ENCODE data around the gene PTGFRN.

GRCh38 chr1:116877141-116877818 lies 32.4 kb upstream of the PTGFRN start:
- TF ChIP-seq POLR2AphosphoS5 (IDR thresholded peaks at IDR 0.05; ENCODE audit: low read depth, low read length) (no peak), RAD21 (IDR thresholded peaks at IDR 0.05; ENCODE audit: low read depth) (no peak), ATF3 (IDR thresholded peaks at IDR 0.05) (no peak)

Data from HCT116 (cell line).